ENCODE results near the gene EBF3.

Gene EBF3

DNA sequence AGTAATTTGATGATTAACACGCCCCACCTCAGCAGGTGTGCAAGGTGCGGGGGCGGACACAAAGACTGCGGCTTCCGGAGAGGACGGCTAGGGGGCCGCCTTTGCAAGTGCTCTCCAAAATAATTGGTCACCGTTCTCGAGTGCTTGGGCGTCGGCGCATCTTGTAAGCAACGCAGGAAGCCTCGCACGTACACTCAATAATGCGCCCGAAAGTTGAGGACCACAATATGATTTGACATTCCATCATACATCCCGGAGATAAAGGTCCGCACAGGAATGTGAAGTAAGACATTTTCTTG is 114.7 kb downstream of the EBF3 start:
- no peak for DNase-seq

DNA sequence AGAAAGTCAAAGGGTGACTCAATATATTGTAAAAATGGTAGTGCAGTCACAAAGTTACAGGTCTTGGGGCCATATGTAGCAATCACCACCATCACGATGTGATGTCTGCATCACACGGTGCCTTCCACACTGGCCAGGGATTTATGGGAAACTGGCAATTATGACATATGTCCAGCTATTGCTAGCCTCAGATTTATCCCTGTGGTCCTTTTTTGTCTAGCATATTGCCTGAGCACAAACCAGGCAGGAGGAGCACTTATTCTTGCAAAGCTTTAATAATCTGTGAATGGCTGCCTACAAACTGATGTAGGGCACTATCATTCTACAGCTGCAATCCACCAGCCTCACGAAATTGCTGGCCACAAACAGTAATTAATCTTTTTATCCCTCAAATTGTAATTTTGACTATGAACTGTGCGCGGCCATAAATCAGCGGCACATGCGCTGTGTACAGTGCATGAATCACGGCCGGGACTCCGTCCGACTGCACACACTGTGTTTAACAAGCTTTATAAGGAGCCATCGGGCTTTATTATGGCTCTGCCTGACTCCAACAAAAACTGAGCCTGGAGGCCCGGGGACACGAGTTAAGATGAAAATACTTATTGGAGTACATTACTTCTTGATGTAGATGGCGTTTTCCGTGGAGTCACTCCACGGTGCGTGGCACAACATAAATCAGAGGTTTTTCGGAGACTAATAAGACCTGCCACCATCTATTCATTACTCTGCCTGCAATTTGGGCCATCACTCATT is 115.2 kb downstream of the EBF3 start:
- no peak for DNase-seq

DNA sequence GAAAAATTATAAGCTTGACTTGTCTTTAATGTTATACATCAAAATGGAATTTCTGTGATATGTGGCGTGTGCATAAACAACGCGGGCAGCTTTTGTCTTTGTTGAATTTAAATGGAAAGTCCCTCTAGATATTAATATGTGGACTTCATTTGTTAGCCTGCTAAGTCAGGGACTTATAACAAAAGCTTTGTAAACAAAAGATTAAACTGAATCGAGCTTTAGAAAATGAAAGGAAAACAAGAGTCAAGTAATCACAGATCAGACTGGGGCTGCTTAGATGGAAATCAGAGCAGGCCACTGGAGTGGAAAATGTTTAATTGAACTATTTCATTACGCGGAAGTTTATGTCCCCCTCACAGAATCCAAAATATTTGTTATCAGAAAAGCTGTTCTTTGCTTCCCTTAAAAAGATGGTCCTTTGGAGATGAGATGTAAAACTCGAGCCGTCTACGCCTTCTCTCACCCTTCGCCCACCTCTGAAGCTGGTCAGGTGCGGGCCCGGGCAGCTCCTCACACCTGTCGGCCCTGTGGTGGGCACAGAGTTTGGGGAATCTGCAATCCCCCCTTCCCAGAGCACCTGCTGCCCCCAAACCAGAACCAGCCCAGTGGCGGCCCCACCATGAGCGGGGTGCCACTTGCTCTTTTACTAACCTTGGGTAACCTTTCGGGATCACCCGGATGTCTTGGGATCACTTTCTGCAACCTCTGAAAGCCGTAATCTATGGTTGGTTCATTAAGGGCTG is 116.2 kb downstream of the EBF3 start:
- no peak for DNase-seq

GRCh38 chr10:129846991-129847391 is 117.1 kb downstream of the EBF3 start:
- DNase-seq: no peak

- no peak for DNase-seq
Measured at GRCh38 chr10:129845111-129845753, 118.8 kb downstream of the EBF3 start.

DNA sequence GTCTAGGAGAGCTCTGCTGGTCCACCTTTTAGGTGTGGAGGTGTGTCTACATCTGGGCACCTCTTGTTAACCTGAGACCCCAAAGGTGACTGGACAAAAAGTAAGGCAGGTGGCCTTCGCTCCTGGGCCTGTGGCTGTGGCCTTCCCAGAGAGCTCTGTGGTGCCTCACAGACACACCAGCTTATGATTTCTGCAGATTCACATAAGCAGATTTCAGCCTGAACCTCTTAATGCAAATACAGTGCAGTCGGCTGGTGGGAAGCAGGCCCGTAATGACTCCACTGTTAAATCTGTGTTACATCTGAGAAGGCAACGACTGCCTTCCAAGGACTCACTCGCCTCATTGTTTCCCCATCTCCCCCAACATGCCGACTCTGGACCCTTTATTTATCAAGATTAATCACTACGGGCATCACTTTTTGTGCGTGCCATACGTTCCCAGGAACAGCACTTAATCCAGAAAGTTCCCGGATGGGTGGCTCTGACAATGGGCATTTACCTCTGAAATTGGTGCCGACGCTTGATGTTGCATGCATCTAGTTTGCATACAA is 119.8 kb downstream of the EBF3 start:
- DNase-seq: no peak

- no peak for DNase-seq
Measured at GRCh38 chr10:129843702-129844101, 120.4 kb downstream of the EBF3 start.

DNA sequence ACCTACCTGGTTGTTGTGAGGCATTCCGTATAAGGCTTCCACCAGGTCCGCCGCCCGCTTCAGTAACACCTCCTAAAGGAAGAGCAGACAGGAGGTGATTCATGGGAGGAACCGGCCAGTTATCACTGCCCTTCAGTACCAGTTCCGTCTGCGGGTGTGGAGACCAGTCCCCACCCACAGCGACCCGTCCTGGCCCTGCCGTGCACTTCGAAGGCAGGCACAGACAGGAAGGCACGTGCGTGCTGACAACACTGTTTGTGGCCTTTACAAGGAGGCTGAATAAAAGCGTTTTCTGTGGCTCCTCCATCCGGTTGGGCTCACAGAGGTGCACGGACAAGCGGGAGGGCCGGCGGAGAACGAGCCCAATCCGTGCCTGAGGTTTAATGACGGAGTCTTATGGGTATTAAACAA is 120.9 kb downstream of the EBF3 start:
- no peak for DNase-seq

DNA sequence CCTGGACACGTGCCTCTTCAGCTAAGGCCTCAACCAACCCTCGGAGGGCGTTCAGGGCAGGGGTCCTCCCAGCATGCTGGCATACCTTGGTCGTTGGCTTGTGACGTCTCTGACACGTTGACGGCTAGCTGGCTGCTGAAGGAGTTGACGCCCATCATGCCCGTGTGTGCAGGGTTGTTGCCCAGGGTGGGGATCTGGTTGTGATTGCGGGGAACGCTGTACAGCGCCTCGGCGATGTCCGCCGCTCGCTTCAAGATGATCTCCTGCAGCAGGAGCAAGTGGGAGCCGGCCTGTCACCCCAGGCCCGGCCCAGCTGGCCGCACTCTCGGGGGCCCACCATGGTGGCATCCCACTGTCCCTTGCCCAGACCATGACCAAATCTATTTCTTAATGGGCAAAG is 122.0 kb downstream of the EBF3 start:
- DNase-seq: no peak

DNA sequence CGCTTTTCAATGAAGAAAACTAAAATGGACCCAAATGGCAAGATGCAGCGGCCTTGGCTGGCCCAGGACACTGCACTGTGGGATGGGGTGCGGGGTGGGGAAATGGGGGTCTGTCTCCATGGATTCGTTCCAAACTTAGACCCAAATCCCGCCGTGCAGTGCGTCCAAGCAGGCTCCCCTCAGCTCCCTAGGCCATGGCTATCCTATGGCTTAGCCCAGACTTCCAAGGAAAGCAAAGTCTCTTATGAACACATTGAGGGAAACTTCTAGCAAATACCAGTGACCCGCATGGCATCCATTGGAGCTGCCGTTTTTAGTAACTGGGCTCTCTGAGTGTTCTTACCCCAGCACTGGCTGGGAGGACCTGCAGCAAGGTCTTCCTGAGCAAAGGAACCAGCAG is 122.5 kb downstream of the EBF3 start:
- no peak for DNase-seq

DNA sequence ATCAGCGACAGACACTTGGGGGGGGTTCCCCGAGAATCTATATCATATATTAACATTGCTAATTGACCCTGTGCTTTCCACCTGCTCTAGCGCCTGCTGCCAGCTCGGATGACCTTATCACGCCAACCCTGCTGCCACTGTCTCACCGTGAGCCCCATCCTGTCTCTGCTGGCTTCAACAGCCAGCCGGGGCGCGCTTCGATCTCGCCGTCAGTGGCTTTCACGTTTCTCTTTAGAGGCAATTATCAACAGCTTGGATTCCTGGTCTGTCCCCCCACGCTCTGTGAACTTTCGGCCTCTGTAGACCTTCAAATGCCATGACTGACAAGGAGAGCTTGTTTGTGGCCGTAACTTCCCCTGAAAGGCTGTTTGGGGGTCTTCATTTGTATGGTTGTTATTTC is 123.0 kb downstream of the EBF3 start:
- no peak for DNase-seq

GRCh38 chr10:129840196-129840590 is 123.9 kb downstream of the EBF3 start:
- DNase-seq: no peak

DNA sequence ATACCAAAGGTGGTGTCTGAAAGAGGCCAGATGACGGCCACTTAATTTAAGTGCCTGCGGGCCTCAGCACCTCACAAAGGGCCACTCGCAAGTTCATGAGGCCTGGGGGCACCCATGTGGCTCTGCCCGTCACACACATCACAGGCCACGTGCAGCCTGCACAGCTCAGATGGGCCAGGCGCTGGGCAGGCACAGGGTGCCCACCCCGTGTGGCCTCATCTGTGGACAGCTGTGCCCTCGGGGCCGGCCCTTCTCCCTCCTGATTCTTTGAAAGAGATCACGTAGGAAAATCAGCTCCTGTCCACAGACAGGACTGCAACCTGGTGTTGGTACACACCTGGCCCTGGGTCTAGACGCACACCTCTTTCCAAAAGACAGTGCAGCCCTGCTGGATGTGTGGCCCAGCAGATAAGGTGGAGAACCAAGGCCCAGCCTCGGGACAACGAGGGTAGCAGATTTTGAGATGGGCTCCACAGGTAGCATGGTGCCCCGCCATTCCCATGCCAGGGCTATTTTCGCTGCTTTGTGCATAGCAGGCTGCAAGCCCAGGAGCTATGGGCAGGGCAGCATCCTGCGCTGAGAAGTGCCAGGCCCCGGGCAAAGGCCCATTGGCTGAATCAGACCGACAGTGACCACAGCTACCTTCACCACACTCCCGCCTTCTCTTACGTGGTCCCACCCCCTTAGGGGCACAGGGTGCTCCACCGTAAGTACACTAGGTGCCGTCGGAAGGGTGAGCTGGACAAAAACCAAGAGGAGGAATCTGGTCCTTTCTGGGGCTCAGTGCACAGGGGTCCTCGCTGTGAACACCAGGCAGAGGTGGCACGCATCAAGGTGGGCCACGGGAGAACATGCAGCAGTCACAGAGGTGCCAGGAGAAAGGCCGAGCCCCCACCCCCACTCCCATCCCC is 124.5 kb downstream of the EBF3 start:
- no peak for DNase-seq

GRCh38 chr10:129838794-129839193 is 125.3 kb downstream of the EBF3 start:
- DNase-seq: no peak

DNA sequence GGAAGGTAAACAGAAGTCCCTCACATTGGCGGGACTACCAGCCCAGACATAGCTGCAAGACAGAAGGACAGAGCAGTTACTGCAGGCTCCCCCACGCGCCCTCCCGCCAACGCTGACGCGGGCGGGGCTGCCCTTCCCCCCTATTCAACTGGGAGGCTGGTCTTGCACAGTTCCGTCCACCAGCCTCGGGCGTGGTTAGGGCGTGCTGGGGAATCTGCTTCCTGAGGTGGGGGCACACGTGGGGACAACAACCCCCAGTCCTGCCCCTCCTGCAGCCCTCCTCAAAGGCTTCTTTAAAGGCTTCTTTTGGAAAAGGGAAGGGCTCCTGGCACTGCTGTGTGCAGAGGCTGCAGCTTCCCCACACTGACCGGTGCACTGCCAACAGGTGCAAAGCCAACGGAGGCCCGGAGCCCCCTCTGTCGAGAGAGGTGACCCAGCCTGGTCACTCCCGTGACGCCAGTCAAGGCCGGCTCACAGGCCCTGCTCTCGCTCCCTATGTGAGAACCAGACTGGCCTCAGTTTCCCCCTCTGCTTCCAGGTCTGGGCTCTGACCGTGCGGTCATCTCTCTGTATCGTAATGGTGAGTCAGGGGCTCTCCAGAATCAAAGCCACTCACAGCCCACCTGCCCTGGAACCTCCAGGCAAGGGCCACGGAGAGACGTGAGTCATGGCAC is 126.0 kb downstream of the EBF3 start:
- no peak for DNase-seq

- DNase-seq: no peak
Measured at GRCh38 chr10:129836253-129836652, 127.8 kb downstream of the EBF3 start.

DNA sequence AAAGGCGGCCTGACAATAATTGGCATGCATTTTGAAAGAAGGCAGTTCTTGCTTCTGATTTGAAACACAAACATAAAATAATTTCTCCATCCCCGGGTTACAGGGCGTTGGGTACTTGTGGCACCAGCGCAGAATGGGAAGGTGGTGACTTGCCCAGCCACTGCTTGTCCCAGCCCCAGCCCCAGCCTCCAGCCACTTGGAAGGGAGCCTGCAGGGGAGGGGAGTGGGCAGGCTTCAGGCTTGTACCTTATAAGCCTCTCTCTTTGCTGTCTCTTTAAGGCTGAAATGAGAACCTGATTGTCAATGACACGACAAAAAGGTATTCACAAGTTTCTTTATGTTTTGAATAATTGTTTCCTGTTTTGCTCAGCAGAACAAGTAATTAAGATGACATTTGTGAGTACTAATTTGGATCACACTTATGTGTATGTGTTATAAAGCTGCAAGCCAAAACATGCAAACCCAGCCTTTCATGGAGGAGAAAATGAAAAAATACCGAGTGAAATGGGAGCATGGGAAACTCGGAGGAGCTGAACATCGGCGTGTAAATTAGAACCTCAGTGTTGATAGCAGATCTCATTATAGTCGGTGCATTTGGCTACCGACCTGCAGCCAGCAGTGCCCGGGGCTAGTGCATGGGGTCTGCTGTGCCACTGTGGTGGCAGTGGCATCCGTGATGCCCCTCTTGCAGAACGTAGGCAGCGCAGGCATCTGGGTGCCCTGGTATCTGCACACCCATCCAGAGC is 129.9 kb downstream of the EBF3 start:
- DNase-seq: no peak

DNA sequence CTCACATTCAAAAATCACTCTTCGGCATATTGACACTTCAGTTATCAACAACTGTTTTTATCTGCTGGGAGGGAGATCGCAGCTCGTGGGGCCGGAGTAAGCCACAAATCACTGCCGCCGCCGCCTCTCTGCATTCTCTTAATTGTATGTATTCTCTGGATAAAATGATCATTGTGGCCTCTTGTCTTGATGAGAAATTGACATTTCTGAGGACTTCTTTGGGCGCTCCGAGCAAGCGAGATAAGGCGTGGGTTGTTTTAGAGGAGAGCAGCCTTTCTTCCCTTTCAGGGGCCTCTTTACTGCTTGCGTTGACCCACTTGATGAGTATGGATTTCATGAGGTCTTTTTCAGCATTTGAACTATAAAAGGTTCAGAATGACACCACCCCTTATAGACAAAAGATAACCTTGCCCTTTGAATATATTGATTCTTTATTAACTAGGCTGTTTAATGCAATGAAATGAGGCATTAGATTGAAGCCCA is 130.6 kb downstream of the EBF3 start:
- DNase-seq: no peak

DNA sequence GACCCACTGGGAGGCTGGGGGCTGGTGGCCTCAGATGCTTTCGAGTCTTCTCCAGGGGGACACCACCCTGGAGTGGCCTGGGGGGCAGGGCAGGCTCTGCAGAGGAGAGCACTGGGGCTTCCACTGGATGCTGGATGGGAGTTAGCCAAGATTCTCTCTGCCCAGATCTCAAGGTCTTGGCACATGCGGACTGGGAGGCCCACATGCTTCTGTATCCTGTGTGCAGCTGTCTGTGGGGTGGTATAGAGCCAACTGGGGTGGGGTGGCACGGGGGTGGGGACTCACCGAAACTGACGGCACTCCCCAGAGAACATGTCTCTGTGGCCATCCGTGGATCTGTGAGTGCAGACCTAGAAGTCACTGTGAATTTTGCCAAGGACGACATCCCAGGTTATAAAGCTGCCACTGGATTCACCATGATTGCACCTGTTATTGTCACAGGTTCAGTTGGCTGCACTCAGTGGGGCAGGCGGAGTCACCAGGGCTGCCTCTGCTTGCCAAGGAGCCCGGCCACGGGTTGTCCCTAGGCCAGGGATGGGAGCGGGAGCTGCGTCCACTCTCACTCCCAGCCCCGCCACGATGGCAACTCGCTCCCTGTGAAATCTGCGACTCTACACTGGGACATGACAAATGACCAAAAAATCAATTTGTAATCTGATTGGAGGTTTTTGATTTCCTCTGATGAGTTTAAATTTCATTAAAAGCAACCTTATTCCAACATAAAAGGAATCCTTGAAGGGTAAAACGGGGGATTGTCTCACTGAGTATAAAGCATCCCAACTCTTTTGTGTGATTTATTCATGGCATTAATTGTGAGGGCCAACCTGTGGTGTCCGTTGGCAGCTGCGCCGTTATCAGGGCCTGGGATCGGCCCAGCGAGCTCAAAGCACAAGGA is 131.3 kb downstream of the EBF3 start:
- no peak for DNase-seq

- DNase-seq: no peak
Measured at GRCh38 chr10:129831150-129831549, 132.9 kb downstream of the EBF3 start.

Measured in activated CD4-positive, alpha-beta T cell treated with anti-CD3 and anti-CD28 coated beads for 48 hours (primary cell).